NCI-H1930 (cell line): ENCODE measurements around the gene TRIM75.
"Not testable (repeated sequence)": the region's sequence is repeated elsewhere in the genome, so short reads cannot be mapped to it uniquely, and the experiment has no call there.

Experiments
- DNase-seq, 2 experiments: peaks; one replicate each; lab custom pipeline; 2025; lab: John Stamatoyannopoulos, UW

Gene TRIM75

DNA sequence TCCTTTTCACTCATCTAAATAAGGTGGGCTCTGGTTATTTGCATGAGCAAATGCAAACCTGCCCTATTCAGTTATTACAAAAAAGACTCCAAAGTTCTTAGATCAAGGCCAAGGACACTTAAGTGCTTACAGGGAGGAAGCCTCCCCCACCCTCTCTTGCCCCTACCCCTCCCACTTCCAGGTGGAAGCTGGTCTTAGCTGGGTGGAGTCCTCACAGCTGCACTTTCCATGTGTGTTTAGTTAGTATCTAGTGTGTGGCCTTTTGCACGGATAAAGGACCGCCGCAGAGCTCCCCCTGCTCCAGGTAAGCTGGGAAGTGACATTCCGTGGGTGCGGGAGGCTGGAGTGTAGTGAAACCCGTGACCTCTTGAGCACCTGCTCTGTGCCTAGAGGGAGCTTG is at the start of gene TRIM75:
TRIM75 (plus strand) TSS at position 222 of the 400 bp plus-strand sequence. CDS start 5,282 bp downstream, outside the sequence.
- no peak for DNase-seq

DNA sequence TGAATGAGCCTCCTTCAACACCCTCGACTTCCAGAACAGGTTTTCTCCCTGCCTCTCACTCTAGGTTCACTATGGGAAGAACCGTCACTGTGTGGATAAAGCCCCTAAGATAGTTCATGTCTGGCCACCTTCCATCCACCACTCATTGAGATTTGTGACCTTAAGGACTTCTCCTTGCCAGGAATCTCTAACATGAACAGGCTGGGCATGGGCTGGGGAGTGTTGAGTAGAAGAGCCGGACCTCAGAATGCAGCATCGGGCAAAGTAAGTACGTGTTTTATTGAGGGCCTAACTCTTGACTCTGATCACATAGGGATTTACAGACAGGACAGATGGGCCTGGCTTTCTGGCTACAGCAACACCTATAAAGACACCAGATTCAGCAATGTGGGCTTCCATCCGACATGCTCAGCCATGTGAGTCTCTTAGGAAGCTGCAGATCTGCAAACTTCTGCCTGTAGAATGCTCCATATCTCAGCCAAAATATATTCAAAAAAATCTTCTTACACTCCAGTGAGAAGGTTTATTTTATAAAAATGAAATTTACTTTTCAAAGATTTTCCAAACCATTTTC is 48.2 kb upstream of the TRIM75 start:
- no peak for DNase-seq

DNA sequence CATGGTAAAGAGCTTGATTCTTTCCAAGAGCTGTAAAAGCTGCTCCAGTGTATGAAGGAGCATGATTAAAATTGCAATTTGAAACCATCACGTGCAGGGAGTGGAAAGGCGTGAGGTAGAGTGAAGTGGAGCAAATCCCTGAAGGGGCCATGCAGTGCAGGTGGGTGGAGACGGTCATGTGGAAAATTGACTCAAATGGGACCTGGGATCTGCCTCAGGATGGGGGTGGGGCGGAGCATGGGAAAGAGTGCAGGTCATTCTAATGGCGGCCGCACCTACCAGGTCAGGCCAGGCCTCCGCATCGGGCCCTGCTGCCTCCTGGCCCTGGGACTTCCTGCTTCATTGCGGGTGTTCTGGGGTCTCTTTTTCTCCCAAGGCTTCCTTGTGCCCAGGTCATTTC is 47.2 kb upstream of the TRIM75 start:
- DNase-seq = no peak

DNA sequence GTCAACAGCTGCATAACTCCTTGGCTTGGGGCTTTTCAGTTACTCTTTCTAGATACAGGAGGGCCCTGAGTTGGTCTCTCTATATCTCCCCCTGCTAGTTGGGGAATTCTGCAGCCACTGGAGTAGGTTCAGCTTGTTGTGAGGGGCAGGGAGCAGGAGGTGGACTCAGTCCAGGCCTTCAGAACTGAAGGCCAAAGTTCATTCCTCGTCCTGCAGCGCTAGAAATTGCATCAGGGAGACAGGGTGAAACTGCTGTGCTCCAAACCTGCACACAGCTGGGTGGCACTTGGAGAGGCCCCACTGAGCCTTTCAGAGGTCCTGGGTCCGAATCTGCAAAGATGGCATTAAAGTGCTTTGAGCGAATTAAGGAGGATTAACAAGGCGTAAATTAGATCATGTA is 46.8 kb upstream of the TRIM75 start:
- no peak for DNase-seq

DNA sequence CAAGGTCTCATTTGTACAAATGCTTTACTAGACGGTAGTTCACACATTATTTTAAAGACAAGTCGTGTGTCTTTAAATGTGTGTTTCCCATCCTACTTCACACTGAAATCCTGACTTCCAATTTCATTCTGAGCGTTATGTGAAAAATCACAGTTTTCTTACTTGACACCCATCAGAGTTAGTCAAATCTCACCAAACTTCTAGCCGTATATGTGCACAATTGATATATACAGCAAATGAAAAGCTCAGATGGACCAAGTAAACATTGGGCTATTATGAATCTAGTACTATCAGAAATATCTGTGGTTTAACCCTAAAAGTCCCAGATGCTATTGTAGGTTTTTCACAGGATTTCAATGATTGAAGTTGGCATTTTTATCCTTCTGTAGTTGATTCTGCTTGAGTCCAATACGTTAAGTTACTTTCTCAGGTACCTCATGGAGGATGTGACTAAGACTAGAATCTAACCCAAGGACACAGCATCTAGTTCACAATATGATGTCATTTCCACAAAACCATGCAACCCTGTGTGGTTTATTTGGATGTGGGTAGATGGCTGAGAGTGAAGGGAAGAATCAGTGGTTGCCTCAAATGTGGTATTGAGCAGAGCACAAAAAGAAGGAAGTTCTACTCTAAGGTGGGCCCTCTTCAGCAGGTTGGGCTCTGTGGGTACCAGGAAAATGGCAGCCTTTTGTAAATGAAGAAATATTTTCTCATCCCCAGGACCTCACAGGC is 44.0 kb upstream of the TRIM75 start:
- DNase-seq = no peak

DNA sequence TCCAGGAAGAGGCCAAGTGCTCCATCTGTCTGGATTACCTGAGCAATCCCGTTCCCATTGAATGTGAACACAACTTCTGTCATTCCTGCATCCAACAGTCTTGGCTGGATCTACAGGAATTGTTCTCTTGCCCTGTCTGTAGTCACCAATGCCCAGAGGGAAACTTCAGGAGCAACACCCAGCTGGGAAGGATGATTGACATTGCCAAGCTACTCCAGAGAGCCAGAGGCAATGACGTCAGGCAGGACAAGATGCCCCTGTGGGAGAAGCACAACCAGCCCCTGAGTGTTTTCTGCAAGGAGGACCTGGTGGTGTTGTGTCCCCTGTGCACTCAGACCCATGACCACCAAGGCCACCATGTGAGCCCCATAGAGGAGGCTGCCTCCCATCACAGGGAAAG is 43.2 kb upstream of the TRIM75 start:
- DNase-seq = no peak

DNA sequence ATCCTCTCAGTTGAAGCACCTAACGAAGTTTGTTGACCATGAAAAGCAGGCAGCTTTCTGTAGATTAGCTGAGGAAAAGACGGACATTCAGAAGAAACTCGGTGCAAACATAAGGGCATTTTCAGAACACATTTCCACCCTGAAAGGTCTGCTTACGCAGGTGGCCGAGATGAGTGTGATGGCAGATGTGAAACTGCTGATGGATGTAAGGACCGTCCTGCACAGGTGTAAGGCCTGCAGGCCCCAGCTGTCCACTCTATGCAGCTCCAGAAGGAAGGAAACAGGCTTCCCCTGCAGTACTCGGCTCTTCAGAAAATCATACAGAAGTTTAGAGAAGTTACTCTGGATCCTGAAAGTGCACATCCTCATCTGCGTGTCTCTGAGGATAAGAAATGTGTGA is 42.7 kb upstream of the TRIM75 start:
- DNase-seq = no peak

DNA sequence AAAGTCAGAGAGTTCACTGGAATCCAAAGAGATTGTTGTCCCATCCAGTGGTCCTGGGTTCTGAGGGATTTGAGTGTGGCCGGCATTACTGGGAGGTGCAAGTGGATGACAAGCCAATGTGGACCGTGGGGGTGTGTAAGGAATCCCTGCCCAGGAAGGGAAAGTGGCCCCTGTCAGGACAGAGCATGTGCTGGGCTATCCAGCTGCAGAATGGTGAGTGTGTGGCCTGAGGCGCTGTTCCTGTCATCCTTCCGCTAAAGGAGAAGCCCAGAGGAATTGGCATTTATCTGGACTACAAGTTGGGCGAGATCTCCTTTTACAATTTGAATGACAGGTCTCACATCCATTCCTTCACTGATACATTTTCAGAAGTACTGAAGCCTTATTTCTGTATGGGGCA is 42.3 kb upstream of the TRIM75 start:
- no peak for DNase-seq

DNA sequence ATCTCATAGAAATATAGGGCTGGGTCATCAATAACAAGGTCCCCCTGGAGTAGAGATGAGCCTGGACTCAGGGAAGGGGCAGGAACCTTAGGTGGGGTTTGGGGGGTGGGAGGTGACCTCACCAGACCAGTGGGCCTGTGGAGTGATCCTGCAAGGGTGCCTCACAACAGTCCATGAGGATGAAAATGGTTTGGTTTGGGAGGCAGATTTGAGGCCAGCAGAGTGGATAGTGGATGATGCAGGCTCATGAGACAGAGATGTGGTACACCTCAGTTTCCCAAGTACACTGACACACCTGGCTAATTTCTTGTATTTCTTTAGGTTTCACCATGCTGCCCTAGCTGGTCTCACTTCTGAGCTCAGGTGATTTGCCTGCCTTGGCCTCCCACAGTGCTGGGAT is 40.0 kb upstream of the TRIM75 start:
- DNase-seq = no peak

DNA sequence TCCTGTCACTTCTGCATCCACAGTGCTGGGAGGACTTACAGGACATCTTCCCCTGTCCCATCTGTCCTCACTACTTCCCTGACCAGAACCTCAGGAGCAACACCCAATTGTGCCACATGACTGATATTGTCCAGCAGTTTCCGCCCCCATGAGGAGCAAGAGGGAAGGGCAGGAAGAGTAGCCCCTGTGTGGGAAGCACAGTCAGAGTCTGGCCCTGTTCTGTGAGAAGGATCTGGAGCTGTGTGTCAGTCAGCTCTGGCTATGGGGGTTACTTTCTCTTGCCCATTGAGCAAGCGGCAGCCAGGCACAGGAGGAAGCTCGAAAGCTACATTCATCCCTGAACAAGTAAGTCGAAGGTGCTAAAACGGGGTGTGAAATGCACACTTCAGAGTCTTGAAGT is 36.7 kb upstream of the TRIM75 start:
- DNase-seq = no peak

DNA sequence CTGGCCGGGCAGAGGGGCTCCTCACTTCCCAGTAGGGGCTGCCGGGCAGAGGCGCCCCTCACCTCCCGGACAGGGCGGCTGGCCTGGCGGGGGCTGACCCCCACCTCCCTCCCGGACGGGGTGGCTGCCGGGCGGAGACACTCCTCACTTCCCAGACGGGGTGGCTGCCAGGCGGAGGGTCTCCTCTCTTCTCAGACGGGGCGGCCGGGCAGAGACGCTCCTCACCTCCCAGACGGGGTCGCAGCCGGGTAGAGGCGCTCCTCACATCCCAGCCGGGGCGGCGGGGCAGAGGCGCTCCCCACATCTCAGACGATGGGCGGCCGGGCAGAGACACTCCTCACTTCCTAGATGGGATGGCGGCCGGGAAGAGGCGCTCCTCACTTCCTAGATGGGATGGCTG is 33.7 kb upstream of the TRIM75 start:
- DNase-seq = not testable (repeated sequence)

DNA sequence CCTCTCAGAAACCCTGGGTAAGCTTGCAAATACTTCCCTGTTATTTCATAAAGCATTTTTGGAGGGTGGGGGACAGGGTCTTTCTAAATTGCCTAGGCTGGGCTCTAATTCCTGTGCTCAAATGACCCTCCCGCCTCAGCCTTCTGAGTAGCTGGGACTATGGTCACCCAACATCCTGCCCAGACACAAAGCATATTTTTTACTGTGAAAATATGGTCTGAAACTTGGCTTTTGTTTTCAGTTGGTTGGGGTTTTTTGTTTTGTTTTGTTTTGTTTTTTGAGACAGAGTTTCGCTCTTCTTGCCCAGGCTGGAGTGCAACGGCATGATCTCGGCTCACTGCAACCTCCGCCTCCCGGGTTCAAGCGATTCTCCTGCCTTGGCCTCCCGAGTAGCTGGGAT is 27.9 kb upstream of the TRIM75 start:
- not testable (repeated sequence) for DNase-seq

DNA sequence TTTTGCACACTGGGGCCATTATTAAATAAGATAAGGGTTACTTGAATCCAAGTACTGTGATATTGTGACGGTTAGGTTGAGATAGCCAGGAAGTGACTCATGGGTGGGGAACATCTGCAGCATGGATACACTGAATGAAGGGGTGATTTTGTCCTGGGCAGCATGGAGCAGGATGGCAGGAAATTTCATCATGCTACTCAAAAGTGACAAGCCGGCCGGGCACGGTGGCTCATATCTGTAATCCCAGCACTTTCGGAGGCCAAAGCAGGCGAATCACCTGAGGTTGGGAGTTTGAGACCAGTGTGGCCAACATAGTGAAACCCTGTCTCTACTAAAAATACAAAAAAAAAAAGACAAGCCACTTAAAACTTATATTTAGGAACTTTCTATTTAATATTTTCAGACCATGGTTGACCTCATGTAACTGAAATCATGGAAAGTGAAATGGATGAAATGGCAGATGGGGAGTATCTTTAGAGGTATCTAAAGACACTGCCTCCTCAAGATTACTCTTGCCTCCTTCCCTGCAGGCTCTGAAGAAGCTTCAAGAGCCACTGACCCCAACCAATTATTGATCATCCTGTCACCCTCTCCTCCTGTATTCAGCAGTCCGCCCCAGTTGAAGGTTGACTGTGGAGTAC is 25.8 kb upstream of the TRIM75 start:
- no peak for DNase-seq

DNA sequence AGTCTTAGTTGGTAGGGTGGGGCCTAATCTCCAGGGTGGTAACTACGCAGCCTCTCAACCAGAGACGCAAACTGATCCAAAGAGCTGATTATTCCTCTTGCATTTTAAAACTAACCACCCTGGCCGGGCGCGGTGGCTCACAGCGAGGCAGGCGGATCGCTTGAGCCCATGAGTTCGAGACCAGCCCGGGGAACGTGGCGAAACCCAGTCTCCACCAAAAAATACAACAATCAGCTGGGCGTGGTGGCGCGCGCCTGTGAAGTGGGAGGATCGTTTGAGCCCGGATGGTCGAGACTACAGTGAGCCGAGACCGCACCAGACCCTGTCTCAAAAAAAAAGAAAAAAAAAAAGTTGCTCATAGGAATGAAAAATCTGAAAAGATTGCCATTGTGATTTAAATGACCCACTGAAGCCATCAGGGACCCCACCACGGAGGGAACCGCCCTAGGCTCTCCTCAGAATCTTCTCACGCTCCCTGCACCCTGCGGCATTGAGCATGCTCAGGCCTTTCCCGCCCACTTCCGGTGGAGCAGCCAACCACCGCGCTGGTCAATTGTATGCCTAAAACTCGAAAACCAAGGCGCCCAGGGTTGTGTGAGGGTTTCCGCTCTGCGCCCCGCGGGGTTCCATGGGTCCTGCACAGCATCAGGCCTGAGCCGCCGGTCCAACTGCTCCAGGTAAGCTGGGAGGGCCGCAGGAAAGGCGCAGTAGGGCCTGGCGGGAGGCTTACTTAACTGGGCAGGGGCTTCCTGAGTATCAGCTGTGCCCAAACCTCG is 22.0 kb upstream of the TRIM75 start, which contains the start of gene TRIM60:
TRIM60 (plus strand) TSS at position 564 of the 776 bp plus-strand sequence. CDS start 8,074 bp downstream, outside the sequence.
- DNase-seq = no peak

DNA sequence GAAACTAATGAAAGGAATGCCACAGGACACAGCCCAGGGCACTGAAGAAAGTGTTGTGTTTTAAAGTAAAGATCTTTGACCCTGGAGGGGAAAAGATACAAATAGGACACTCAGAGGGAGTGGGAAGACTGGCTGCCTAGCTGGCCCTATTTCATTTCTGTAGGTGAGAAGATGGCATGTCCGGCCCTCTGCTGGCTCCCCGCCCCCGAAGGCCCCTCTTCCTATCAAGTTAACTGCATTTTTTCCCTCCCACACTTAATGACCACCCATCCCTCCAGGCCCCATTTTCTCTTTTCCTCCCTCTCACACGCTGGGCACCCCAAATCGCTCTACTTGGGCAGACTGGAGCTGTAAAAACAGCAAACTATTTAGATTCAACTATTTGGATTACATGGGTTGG is 5.5 kb upstream of the TRIM75 start:
- no peak for DNase-seq

DNA sequence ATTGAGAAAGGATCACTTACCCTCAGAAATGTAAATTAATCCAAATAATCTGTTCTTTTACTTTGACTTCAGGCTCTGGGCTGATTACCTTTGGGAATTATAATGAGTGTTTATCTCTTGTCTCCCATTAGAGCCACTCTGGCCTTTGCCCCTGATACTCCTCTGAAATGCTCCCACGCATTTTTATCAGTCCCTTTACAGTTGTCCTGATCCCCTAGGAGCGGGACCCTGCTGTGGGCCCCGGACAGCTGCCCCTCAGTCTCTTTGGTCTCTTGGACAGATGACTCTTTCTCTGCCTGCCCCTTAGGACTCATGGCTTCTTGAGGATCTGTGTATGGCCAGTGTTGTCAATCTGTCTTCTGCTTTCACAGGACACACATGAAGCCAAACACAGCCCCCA is 1.0 kb upstream of the TRIM75 start:
- no peak for DNase-seq

DNA sequence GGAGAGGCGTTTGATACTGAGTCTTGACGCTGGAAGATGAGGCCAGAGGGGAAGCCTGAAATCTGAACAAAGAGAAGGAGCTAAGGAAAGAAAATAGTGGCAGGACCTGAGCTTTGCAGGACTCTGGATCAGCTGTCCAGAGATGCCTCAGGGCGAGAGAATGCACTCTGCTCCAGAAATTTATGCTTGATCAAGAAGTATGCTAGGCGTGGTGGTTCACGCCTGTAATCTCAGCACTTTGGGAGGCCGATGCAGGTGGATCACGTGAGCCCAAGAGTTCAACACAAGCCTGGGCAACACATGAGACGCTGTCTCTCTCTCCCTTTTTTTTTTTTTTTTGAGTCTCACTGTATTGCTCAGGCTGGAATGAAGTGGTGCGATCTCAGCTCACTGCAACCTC is 1.9 kb downstream of the TRIM75 start:
- no peak for DNase-seq

DNA sequence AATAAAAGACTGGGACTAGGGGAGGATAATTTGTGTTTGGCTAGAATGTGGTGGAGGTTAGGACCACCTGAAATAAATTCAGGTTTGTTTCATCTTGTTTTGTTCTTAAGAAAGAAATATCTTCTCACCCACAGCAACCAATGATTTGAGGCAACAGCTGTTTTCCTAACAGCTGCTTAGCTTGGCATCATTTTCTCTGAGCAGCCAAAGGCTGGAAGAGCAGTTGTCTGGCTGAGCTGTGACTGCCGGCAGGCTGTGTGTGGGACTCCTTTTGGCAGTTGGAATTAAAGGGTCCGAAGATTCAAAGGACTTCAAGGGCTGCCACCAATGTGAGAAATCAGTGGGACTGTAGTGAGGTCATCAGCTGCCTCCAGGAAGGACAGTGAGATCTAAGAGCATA is 5.0 kb downstream of the TRIM75 start:
- DNase-seq = no peak

DNA sequence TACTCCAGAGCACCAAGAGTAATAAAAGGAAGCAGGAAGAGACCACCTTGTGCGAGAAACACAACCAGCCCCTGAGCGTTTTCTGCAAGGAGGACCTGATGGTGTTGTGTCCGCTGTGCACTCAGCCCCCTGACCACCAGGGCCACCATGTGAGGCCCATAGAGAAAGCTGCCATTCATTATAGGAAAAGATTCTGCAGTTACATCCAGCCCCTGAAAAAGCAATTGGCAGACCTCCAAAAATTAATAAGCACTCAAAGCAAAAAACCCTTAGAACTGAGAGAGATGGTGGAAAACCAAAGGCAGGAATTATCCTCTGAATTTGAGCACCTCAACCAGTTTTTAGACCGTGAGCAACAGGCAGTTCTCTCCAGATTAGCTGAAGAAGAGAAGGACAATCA is 5.7 kb downstream of the TRIM75 start:
- DNase-seq = no peak

DNA sequence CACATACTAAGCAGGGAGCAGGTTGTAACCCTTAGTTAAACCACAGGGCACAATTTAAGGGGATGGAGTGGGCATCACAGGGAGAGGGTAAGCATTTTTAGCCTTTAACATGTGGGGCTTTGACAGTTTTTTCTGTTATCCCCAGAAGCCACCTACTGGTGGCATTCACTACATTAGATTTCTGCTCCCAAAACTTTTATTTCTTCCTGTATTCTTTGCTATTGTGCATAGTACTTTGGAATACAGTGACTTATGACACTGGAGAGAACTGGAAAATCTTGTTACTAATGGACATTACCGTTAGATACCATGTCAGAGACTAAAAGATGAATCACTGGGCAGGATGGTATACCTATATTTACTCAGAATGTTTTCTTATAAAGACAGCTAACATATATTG is 7.3 kb downstream of the TRIM75 start:
- no peak for DNase-seq

DNA sequence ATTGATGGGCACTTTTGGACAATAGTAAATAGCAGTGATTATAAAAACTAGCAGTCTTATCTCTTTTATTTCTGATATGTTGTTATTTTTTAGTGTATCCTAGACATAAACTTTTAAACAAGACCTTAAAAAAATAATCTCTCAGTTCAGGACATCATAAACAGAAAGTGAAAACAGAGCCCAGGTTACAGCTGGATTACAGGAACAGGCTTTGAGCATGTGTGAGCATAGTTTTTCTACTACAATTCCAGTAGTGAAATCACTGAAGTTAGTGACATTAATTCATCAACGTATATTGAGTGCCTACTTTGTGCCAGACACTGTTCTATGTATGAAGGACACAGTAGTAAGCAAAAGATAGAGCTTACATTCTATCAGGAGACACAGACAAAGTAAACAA is 16.9 kb downstream of the TRIM75 start:
- no peak for DNase-seq

DNA sequence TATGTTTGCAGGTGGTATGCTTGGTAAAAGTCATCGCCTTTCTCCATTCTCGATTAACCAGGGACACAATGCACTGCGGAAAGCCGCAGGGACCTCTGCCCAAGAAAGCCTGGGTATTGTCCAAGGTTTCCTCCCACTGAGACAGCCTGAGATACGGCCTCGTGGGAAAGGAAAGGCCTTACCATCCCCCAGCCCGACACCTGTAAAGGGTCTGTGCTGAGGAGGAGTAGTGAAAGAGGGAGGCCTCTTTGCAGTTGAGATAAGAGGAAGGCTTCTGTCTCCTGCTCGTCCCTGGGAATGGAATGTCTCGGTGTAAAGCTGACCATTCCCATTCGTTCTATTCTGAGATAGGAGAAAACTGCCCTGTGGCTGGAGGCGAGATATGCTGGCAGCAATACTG is 19.7 kb downstream of the TRIM75 start:
- DNase-seq = not testable (repeated sequence)
